H1 (cell line): Measurements from ENCODE around the gene PGLYRP4.

ENCODE experiments used
- CBX5 ChIP-seq: fragments of 300-800, 300-1000 bp; sonication (generic); IDR thresholded peaks from 2 replicates; pipeline ENCODE4 v1.7.1; 2016; ENCODE audit warnings: antibody characterized with exemption, low read length, low read depth
- EZH2 ChIP-seq: fragments of 200-600 bp; sonication (generic); IDR thresholded peaks from 2 replicates; pipeline ENCODE4 v1.7.1; 2012; ENCODE audit warnings: low read depth, mild to moderate bottlenecking, moderate library complexity, low read length, inconsistent platforms; ENCODE audit not compliant: severe bottlenecking
- TF ChIP-seq, protein P1 (sequence below), 3 experiments: IDR thresholded peaks; 1 replicate in 2 of 3; 2 replicates in 1 of 3; pipeline versions ENCODE4 v1.5.1 to v1.6.1; 2011; ENCODE audit warnings: low read length in 3 of 3, mild to moderate bottlenecking in 3 of 3, inconsistent platforms in 2 of 3, low read depth in 1 of 3, moderate library complexity in 1 of 3; ENCODE audit not compliant: insufficient read depth in 1 of 3; ENCODE audit errors: control extremely low read depth in 1 of 3
- TF ChIP-seq, protein P2 (sequence below): IDR thresholded peaks from 2 replicates; pipeline ENCODE4 v1.6.1; 2012; ENCODE audit warnings: low read length, inconsistent platforms

DNA sequence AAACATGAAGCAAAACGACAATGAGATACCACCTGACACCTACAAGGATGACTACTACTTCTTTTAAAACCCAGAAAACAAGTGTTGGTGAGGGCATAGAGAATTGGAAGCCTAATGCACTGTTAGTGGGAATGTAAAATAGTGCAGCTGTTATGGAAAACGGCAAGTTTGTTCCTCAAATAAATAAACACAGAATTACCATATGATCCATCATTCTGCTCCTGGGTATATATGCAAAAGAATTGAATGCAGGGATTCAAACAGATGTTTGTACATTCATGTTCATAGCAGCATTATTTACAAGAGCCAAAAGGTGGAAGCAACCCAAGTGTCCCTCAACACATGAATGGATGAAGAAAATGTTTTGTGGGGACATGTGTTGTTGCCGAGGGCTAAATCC, 43.6 kb upstream of the PGLYRP4 start:
- TF ChIP-seq, protein P1, sequence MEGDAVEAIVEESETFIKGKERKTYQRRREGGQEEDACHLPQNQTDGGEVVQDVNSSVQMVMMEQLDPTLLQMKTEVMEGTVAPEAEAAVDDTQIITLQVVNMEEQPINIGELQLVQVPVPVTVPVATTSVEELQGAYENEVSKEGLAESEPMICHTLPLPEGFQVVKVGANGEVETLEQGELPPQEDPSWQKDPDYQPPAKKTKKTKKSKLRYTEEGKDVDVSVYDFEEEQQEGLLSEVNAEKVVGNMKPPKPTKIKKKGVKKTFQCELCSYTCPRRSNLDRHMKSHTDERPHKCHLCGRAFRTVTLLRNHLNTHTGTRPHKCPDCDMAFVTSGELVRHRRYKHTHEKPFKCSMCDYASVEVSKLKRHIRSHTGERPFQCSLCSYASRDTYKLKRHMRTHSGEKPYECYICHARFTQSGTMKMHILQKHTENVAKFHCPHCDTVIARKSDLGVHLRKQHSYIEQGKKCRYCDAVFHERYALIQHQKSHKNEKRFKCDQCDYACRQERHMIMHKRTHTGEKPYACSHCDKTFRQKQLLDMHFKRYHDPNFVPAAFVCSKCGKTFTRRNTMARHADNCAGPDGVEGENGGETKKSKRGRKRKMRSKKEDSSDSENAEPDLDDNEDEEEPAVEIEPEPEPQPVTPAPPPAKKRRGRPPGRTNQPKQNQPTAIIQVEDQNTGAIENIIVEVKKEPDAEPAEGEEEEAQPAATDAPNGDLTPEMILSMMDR (IDR thresholded peaks at IDR 0.05; ENCODE audit: control extremely low read depth in 1 of 3, insufficient read depth in 1 of 3, low read depth in 1 of 3, low read length in 3 of 3), result no peak
- TF ChIP-seq CBX5 (no peak), EZH2 (no peak)
- TF ChIP-seq, protein P2, sequence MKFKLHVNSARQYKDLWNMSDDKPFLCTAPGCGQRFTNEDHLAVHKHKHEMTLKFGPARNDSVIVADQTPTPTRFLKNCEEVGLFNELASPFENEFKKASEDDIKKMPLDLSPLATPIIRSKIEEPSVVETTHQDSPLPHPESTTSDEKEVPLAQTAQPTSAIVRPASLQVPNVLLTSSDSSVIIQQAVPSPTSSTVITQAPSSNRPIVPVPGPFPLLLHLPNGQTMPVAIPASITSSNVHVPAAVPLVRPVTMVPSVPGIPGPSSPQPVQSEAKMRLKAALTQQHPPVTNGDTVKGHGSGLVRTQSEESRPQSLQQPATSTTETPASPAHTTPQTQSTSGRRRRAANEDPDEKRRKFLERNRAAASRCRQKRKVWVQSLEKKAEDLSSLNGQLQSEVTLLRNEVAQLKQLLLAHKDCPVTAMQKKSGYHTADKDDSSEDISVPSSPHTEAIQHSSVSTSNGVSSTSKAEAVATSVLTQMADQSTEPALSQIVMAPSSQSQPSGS, result no peak
